ENCODE measurements around the gene ADARB2. TPM values are rescaled to one million over a fixed set of nuclear protein-coding genes. Genes with fewer than 3 reads are reported as not detected.

Gene ADARB2
- total and polyA plus RNA-seq, 4 donors, result 0.55 to 0.70 (median 0.59) TPM; not detected in 1

DNA sequence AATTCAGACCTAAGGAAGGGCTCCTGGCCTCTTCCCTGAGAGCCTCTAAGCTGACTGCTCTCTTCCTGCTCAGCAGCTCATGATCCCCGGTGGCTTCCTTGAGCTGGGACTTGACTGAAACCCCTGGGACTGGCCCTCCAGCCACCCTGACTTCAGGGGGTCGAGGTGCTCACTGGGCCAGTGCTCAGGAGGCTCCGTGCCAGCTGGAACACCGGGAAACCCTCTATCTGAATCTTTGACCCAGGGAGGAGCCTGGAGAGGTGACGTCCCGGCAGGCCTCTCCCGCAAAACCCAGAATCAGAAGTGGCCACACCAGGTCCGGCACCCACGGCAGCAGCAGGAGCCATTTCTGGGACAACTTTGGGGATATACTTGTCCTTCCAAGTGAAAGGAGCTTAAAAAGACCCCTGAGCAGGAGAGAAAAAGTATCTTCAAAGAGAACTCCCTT lies 570.5 kb downstream of the ADARB2 start:
- Histone ChIP-seq H3K27me3 (ENCODE audit: control insufficient read depth in 4 of 4, insufficient read depth in 4 of 4, low read length in 3 of 4) (peaks cover 0 to 3% (median 0%) of the 10 kb centered on the region in 4 donors), H3K4me1 (ENCODE audit: control insufficient read depth in 4 of 4, insufficient read depth in 4 of 4, low read length in 3 of 4) (no peaks in the 10 kb centered on the region), H3K36me3 (ENCODE audit: control insufficient read depth in 4 of 4, insufficient read depth in 3 of 4, low read depth in 1 of 4, low read length in 3 of 4) (no peaks in the 10 kb centered on the region), H3K9ac (ENCODE audit: low read depth in 1 of 2, low read length in 2 of 2) (no peak overlapping the region), H3K9me3 (ENCODE audit: control insufficient read depth in 4 of 4, low read length in 3 of 4) (no peaks in the 10 kb centered on the region), H3K4me3 (ENCODE audit: low read depth in 1 of 3, low read length in 3 of 3) (no peak overlapping the region), H3K27ac (ENCODE audit: low read depth in 1 of 2, low read length in 2 of 2) (no peak overlapping the region)
- TF ChIP-seq EGR1 (IDR thresholded peaks at IDR 0.05; ENCODE audit: low read depth in 2 of 2), result no peak
- no peak for TF ChIP-seq RXRA (IDR thresholded peaks at IDR 0.05)
- TF ChIP-seq, protein P1, sequence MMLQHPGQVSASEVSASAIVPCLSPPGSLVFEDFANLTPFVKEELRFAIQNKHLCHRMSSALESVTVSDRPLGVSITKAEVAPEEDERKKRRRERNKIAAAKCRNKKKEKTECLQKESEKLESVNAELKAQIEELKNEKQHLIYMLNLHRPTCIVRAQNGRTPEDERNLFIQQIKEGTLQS (IDR thresholded peaks at IDR 0.05), result no peak
- no peak for TF ChIP-seq HNF4G (IDR thresholded peaks at IDR 0.05)
- TF ChIP-seq FOXA2 (IDR thresholded peaks at IDR 0.05), result no peak
- TF ChIP-seq, protein P2, sequence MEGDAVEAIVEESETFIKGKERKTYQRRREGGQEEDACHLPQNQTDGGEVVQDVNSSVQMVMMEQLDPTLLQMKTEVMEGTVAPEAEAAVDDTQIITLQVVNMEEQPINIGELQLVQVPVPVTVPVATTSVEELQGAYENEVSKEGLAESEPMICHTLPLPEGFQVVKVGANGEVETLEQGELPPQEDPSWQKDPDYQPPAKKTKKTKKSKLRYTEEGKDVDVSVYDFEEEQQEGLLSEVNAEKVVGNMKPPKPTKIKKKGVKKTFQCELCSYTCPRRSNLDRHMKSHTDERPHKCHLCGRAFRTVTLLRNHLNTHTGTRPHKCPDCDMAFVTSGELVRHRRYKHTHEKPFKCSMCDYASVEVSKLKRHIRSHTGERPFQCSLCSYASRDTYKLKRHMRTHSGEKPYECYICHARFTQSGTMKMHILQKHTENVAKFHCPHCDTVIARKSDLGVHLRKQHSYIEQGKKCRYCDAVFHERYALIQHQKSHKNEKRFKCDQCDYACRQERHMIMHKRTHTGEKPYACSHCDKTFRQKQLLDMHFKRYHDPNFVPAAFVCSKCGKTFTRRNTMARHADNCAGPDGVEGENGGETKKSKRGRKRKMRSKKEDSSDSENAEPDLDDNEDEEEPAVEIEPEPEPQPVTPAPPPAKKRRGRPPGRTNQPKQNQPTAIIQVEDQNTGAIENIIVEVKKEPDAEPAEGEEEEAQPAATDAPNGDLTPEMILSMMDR (IDR thresholded peaks at IDR 0.05; ENCODE audit: low read depth, low read length, missing input control), result no peak
- TF ChIP-seq HNF4A (conservative IDR thresholded peaks at IDR 0.05), result no peak
- no peak for DNase-seq (ENCODE audit: low spot score)
- 81% methylated on average over 9 of the region's 9 CpGs for WGBS

DNA sequence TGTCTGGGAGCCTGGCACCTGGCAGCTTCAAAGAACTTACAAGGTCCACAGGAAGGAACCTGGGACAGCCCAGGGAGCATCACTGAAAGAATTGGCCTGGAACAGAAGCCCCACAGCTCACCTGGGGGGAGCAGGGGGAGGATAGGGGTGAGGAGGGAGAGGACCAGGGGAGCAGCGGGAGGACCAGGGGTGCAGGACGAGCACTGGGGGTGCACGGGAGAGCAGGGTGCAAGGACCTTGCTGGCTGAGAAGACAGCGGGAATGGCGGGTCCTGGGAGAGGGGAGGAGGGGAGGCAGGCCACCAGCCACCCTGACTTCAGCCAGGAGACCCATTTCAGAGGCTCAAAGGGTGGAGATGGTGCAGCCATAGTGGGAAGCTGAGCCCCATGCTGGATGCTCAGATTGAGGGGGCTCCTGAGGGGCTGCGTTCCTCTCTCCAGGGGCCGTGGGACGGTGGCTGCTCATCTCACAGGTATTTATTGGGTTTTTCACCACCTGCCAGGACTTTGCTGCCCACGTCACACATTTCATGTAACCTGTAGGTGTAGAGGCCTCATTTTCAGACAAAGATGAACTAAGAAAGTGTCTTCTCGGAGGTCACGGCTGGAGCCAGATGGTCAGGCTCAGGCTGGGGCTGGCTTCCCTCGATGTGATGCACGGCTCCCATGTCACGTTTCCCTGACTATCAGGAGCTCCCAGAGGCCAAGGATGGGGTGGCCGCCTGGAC lies 571.1 kb downstream of the ADARB2 start:
- no peak for TF ChIP-seq NR2F2 (IDR thresholded peaks at IDR 0.05)
- no peak for TF ChIP-seq YY1 (IDR thresholded peaks at IDR 0.05)
- TF ChIP-seq, protein P2 (IDR thresholded peaks at IDR 0.05; ENCODE audit: low read depth, low read length, missing input control), result no peak
- TF ChIP-seq, protein P1 (IDR thresholded peaks at IDR 0.05), result no peak
- TF ChIP-seq HNF4A (conservative IDR thresholded peaks at IDR 0.05), result no peak
- TF ChIP-seq TAF1 (conservative IDR thresholded peaks at IDR 0.05), result no peak
- TF ChIP-seq, protein P3, sequence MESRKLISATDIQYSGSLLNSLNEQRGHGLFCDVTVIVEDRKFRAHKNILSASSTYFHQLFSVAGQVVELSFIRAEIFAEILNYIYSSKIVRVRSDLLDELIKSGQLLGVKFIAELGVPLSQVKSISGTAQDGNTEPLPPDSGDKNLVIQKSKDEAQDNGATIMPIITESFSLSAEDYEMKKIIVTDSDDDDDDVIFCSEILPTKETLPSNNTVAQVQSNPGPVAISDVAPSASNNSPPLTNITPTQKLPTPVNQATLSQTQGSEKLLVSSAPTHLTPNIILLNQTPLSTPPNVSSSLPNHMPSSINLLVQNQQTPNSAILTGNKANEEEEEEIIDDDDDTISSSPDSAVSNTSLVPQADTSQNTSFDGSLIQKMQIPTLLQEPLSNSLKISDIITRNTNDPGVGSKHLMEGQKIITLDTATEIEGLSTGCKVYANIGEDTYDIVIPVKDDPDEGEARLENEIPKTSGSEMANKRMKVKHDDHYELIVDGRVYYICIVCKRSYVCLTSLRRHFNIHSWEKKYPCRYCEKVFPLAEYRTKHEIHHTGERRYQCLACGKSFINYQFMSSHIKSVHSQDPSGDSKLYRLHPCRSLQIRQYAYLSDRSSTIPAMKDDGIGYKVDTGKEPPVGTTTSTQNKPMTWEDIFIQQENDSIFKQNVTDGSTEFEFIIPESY (IDR thresholded peaks at IDR 0.05), result no peak
- TF ChIP-seq, protein P4, sequence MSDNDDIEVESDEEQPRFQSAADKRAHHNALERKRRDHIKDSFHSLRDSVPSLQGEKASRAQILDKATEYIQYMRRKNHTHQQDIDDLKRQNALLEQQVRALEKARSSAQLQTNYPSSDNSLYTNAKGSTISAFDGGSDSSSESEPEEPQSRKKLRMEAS (IDR thresholded peaks at IDR 0.05), result no peak
- TF ChIP-seq HNF4G (IDR thresholded peaks at IDR 0.05), result no peak
- TF ChIP-seq GABPA (IDR thresholded peaks at IDR 0.05 in 1 of 2, conservative IDR thresholded peaks at IDR 0.05 in 1 of 2), result no peak
- no peak for TF ChIP-seq RAD21 (IDR thresholded peaks at IDR 0.05)
- no peak for TF ChIP-seq FOXA1 (IDR thresholded peaks at IDR 0.05)
- TF ChIP-seq RXRA (IDR thresholded peaks at IDR 0.05), result no peak
- TF ChIP-seq REST (IDR thresholded peaks at IDR 0.05), result no peak
- no peak for TF ChIP-seq EGR1 (IDR thresholded peaks at IDR 0.05; ENCODE audit: low read depth in 2 of 2)
- Histone ChIP-seq H3K9me3 (ENCODE audit: control insufficient read depth in 4 of 4, low read length in 3 of 4) (no peaks in the 10 kb centered on the region), H3K4me3 (ENCODE audit: low read depth in 1 of 3, low read length in 3 of 3) (no peak overlapping the region), H3K4me1 (ENCODE audit: control insufficient read depth in 4 of 4, insufficient read depth in 4 of 4, low read length in 3 of 4) (no peaks in the 10 kb centered on the region), H3K27me3 (ENCODE audit: control insufficient read depth in 4 of 4, insufficient read depth in 4 of 4, low read length in 3 of 4) (peaks cover 0 to 3% (median 0%) of the 10 kb centered on the region in 4 donors), H3K9ac (ENCODE audit: low read depth in 1 of 2, low read length in 2 of 2) (no peak overlapping the region), H3K36me3 (ENCODE audit: control insufficient read depth in 4 of 4, insufficient read depth in 3 of 4, low read depth in 1 of 4, low read length in 3 of 4) (no peaks in the 10 kb centered on the region), H3K27ac (ENCODE audit: low read depth in 1 of 2, low read length in 2 of 2) (no peak overlapping the region)
- 85% methylated on average over 15 of the region's 15 CpGs for WGBS
- DNase-seq (ENCODE audit: low spot score), result no peak
